ENCODE measurements around the gene APRT.

The APRT gene

GRCh38 chr16:88785106-88785924 is 26.4 kb downstream of the APRT start, which contains the start of gene PIEZO1:
Gene PIEZO1 (minus strand): TSS chr16:88785220. CDS start chr16:88784964, 256 bp downstream.
- TF ChIP-seq CTCF (conservative IDR thresholded peaks at IDR 0.05; ENCODE audit: low read depth, low read length) = peak; percentile 78
- peak within 1 kb of the TSS; percentile 67 for H3K4me3 ChIP-seq (ENCODE audit: low read length)
- no peak for DNase-seq (ENCODE audit: low read depth)

- peak overlapping the region; percentile 32 for H3K4me3 ChIP-seq (ENCODE audit: low read length)
- no peak for TF ChIP-seq CTCF (conservative IDR thresholded peaks at IDR 0.05; ENCODE audit: low read depth, low read length)
- DNase-seq (ENCODE audit: low read depth) = no peak
These were observed 26.9 kb downstream of the APRT start for GRCh38 chr16:88784856-88785105.

GRCh38 chr16:88784074-88784855 is 27.5 kb downstream of the APRT start:
- no peak for DNase-seq (ENCODE audit: low read depth)
- TF ChIP-seq CTCF (conservative IDR thresholded peaks at IDR 0.05; ENCODE audit: low read depth, low read length) = peak; percentile 59
- peak overlapping the region; percentile 67 for H3K4me3 ChIP-seq (ENCODE audit: low read length)

- peak overlapping the region; percentile 67 for H3K4me3 ChIP-seq (ENCODE audit: low read length)
- DNase-seq (ENCODE audit: low read depth) = no peak
- TF ChIP-seq CTCF (conservative IDR thresholded peaks at IDR 0.05; ENCODE audit: low read depth, low read length) = no peak
These were observed 28.2 kb downstream of the APRT start for GRCh38 chr16:88783391-88784073.

GRCh38 chr16:88782454-88783390 is 29.0 kb downstream of the APRT start:
- peak overlapping the region; percentile 67 for H3K4me3 ChIP-seq (ENCODE audit: low read length)
- no peak for DNase-seq (ENCODE audit: low read depth)
- TF ChIP-seq CTCF (conservative IDR thresholded peaks at IDR 0.05; ENCODE audit: low read depth, low read length) = no peak
